ENCODE results near the gene MAEA. TPM values are rescaled to one million over a fixed set of nuclear protein-coding genes. Genes with fewer than 3 reads are reported as not detected.

MAEA gene
- total RNA-seq, 4 donors from 2014 or later: 66.2 to 140 (median 83.2) TPM

GRCh38 chr4:1336088-1336491 is 46.4 kb downstream of the MAEA start:
- DNase-seq (ENCODE audit: low spot score in 2 of 2): no peak
- Histone ChIP-seq H3K27me3 (no peaks in the 10 kb centered on the region), H3K4me3 (no peak overlapping the region), H3K36me3 (peaks cover 10 to 94% (median 15%) of the 10 kb centered on the region in 3 donors), H3K4me1 (peaks cover 0 to 17% (median 0%) of the 10 kb centered on the region in 4 donors), H3K27ac (peak overlapping the region in 2 of 4 donors; percentile 9 to 49), H3K9me3 (no peaks in the 10 kb centered on the region)
- WGBS, 2 donors: 83 to 91% methylated on average over 7 of the region's 7 CpGs
- TF ChIP-seq, protein P1, sequence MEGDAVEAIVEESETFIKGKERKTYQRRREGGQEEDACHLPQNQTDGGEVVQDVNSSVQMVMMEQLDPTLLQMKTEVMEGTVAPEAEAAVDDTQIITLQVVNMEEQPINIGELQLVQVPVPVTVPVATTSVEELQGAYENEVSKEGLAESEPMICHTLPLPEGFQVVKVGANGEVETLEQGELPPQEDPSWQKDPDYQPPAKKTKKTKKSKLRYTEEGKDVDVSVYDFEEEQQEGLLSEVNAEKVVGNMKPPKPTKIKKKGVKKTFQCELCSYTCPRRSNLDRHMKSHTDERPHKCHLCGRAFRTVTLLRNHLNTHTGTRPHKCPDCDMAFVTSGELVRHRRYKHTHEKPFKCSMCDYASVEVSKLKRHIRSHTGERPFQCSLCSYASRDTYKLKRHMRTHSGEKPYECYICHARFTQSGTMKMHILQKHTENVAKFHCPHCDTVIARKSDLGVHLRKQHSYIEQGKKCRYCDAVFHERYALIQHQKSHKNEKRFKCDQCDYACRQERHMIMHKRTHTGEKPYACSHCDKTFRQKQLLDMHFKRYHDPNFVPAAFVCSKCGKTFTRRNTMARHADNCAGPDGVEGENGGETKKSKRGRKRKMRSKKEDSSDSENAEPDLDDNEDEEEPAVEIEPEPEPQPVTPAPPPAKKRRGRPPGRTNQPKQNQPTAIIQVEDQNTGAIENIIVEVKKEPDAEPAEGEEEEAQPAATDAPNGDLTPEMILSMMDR (IDR thresholded peaks at IDR 0.05): no peak
- TF ChIP-seq POLR2A (IDR thresholded peaks at IDR 0.05) (no peak), EP300 (IDR thresholded peaks at IDR 0.05) (no peak)

DNA sequence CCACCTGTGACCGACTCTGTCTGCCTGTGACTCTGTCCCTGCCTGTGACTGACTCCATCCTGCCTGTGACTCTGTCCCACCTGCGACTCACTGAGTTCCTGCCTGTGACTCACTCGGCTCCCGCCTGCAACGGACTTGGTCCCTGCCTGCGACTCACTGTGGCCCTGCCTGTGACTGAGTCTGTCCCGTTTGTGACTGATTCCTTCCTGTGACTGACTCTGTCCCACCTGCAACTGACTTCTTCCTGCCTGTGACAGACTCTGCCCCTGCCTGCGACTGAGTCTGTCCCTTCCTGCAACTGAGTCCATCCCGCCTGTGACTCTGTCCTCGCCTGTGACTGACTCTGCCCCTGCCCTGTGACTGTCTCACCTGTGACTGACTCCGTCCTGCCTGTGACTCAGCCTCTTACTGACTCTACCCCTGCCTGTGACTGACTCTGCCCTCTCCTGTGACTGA is 47.7 kb downstream of the MAEA start:
- WGBS, 2 donors: 92% methylated on average over 11 of the region's 11 CpGs
- DNase-seq (ENCODE audit: low spot score in 2 of 2): no peak
- Histone ChIP-seq H3K36me3 (peaks cover 10 to 92% (median 15%) of the 10 kb centered on the region in 3 donors), H3K4me3 (no peak overlapping the region), H3K27ac (no peak overlapping the region), H3K27me3 (no peaks in the 10 kb centered on the region), H3K9me3 (no peaks in the 10 kb centered on the region), H3K4me1 (peaks cover 0 to 8% (median 0%) of the 10 kb centered on the region in 4 donors)
- no peak for TF ChIP-seq EP300 (IDR thresholded peaks at IDR 0.05)
- TF ChIP-seq, protein P1 (IDR thresholded peaks at IDR 0.05): no peak
- no peak for TF ChIP-seq POLR2A (IDR thresholded peaks at IDR 0.05)

- no peak overlapping the region for H3K27ac ChIP-seq
- peaks cover 10 to 84% (median 15%) of the 10 kb centered on the region in 3 donors for H3K36me3 ChIP-seq
- DNase-seq (ENCODE audit: low spot score in 2 of 2): no peak
- WGBS, 2 donors: 94 to 98% methylated on average over 15 to 41 of the region's 41 CpGs
- H3K4me1 ChIP-seq: peaks cover 0 to under 1% (median 0%) of the 10 kb centered on the region in 4 donors
- no peaks in the 10 kb centered on the region for H3K9me3 ChIP-seq
- TF ChIP-seq EP300 (IDR thresholded peaks at IDR 0.05) (no peak), POLR2A (IDR thresholded peaks at IDR 0.05) (no peak)
- TF ChIP-seq, protein P1 (IDR thresholded peaks at IDR 0.05): no peak
- H3K27me3 ChIP-seq: no peaks in the 10 kb centered on the region
- H3K4me3 ChIP-seq: no peak overlapping the region
These were observed 48.5 kb downstream of the MAEA start for GRCh38 chr4:1337951-1338751.

- H3K27me3 ChIP-seq: no peaks in the 10 kb centered on the region
- H3K4me1 ChIP-seq: no peaks in the 10 kb centered on the region
- H3K27ac ChIP-seq: no peak overlapping the region
- TF ChIP-seq EP300 (IDR thresholded peaks at IDR 0.05) (no peak), POLR2A (IDR thresholded peaks at IDR 0.05) (no peak)
- TF ChIP-seq, protein P1 (IDR thresholded peaks at IDR 0.05): no peak
- peaks cover 10 to 81% (median 15%) of the 10 kb centered on the region in 3 donors for H3K36me3 ChIP-seq
- WGBS, 2 donors: 96 to 97% methylated on average over 38 of the region's 38 CpGs
- no peak for DNase-seq (ENCODE audit: low spot score in 2 of 2)
- H3K9me3 ChIP-seq: no peaks in the 10 kb centered on the region
- no peak overlapping the region for H3K4me3 ChIP-seq
These were observed 49.2 kb downstream of the MAEA start for GRCh38 chr4:1338752-1339414.

GRCh38 chr4:1339489-1339888 is 49.8 kb downstream of the MAEA start:
- peaks cover 0 to 1% (median 0%) of the 10 kb centered on the region in 4 donors for H3K4me1 ChIP-seq

More at GRCh38 chr4:1339489-1339888, 49.8 kb downstream of the MAEA start:
- TF ChIP-seq, protein P1 (IDR thresholded peaks at IDR 0.05): no peak
- TF ChIP-seq POLR2A (IDR thresholded peaks at IDR 0.05) (no peak), EP300 (IDR thresholded peaks at IDR 0.05) (no peak)
- H3K27ac ChIP-seq: no peak overlapping the region
- no peak overlapping the region for H3K4me3 ChIP-seq
- H3K27me3 ChIP-seq: no peaks in the 10 kb centered on the region
- peaks cover 10 to 75% (median 15%) of the 10 kb centered on the region in 3 donors for H3K36me3 ChIP-seq
- no peaks in the 10 kb centered on the region for H3K9me3 ChIP-seq
- no peak for DNase-seq (ENCODE audit: low spot score in 2 of 2)
- 96 to 97% methylated on average over 38 of the region's 38 CpGs for WGBS, 2 donors

All from tibial nerve (tissue), 4 donors.